HUES64 (cell line): ENCODE measurements around the gene HCRT.

Source experiments
- H3K27ac ChIP-seq: 2 replicates; pipeline ENCODE4 v1.7.0; 2013; ENCODE audit warnings: low read depth, low read length, inconsistent platforms
- H3K27me3 ChIP-seq: 2 replicates; pipeline ENCODE4 v1.6.1; 2013; ENCODE audit warnings: mild to moderate bottlenecking, low read length; ENCODE audit not compliant: insufficient read depth
- H3K36me3 ChIP-seq: 2 replicates; pipeline ENCODE4 v1.6.1; 2013; ENCODE audit warnings: mild to moderate bottlenecking, low read length; ENCODE audit not compliant: insufficient read depth
- H3K4me1 ChIP-seq: 2 replicates; pipeline ENCODE4 v1.6.1; 2013; ENCODE audit warnings: mild to moderate bottlenecking, low read length, moderate library complexity; ENCODE audit not compliant: insufficient read depth
- H3K4me3 ChIP-seq: 2 replicates; pipeline ENCODE4 v1.5.1; 2013; ENCODE audit warnings: mild to moderate bottlenecking, low read length, moderate library complexity
- H3K9ac ChIP-seq: 2 replicates; pipeline ENCODE4 v1.6.1; 2013; ENCODE audit warnings: mild to moderate bottlenecking, low read depth, low read length
- H3K9me3 ChIP-seq: 2 replicates; pipeline ENCODE4 v1.6.1; 2013; ENCODE audit warnings: low read depth, low read length; ENCODE audit not compliant: insufficient read depth
- WGBS: fragments of 150-250, 120-280 bp; methylation state at CpG from one replicate; pipeline ENCODE4 v1.1.7; 2013; ENCODE audit warnings: missing lambda C conversion rate; 5-methylcytosine and 5-hydroxymethylcytosine counted together

Gene HCRT

DNA sequence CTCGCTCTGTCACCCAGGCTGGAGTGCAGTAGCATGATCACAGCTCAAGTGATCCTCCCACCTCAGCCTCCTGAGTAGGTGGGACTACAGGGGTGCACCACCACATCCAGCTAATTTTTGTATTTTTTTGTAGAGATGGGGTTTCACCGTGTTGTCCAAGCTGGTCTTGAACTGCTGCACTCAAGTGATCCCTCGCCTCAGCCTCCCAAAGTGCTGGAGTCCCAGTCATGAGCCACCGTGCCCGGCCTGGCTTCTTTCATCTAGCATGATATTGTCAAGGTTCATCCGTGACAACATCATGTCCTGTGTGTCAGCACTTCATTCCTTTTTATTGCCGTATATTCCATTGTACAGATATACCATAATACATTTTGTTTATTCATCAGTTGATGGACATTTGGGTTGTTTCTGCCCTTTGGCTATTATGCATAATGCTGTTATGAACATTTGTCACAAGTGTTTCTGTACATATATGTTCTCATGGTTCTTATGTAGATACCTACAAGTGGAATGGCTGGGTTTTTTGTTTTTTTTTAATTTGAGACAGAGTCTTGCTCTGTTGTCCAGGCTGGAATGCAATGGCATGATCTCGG lies 12.4 kb upstream of the HCRT start:
- WGBS, result 95% methylated on average over 8 of the region's 8 CpGs
- H3K4me1 ChIP-seq, result no peaks in the 10 kb centered on the region
- H3K36me3 ChIP-seq, result peaks cover 23% of the 10 kb centered on the region
- H3K9ac ChIP-seq, result no peak overlapping the region
- H3K27me3 ChIP-seq, result no peaks in the 10 kb centered on the region
- no peak overlapping the region for H3K27ac ChIP-seq
- H3K4me3 ChIP-seq, result no peak overlapping the region
- no peaks in the 10 kb centered on the region for H3K9me3 ChIP-seq

DNA sequence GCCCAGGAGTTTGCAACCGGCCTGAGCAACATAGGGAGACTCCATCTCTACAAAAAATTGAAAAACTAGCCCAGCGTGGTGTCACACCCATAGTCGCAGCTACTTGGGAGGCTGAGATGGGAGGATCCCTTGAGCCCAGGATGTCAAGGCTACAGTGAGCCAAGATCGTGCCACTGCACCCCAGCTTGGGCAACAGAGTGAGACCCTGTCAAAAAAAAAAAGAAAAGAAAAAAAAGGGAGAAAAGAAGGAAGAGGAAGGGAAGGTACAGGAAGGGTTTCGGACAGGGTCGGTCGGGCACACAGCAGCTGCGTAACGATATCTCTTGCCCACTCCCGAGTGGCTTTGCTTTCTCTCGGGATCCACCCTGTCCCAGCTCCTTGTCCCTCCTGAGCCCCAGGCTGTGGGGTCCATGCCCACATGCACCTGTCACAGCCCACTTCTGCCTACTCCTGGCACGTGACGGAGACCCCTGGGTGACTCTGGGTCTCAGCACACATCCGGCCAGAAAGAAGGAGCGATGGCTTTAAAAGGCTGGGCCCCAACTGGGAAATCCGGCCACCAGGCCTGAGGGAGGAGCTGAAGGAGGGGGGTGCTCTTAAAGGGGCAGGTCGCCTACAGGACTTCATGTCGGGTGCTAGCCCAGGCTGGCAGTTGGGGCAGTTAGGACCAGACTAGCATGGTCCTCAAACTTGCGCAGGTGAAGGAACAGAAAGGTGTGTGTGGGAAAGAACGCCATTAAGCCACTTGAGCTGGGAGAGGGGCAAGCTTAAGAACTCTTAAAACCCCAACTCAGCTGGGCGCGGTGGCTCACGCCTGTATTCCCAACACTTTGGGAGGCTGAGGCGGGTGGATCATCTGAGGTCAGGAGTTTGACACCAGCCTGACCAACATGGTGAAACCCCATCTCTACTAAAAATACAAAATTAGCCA lies 9.0 kb upstream of the HCRT start, which contains the start of gene GHDC:
Gene GHDC (minus strand): TSS at position 526 of the 931 bp plus-strand sequence. CDS start 913 bp downstream, outside the sequence.
- Histone ChIP-seq H3K4me1 (no peaks in the 10 kb centered on the region), H3K36me3 (no peaks in the 10 kb centered on the region), H3K9me3 (no peaks in the 10 kb centered on the region), H3K27ac (no peak within 1 kb of the TSS), H3K27me3 (no peaks in the 10 kb centered on the region), H3K9ac (no peak within 1 kb of the TSS), H3K4me3 (peak within 1 kb of the TSS; percentile 52)
- 51% methylated on average over 24 of the region's 24 CpGs for WGBS

DNA sequence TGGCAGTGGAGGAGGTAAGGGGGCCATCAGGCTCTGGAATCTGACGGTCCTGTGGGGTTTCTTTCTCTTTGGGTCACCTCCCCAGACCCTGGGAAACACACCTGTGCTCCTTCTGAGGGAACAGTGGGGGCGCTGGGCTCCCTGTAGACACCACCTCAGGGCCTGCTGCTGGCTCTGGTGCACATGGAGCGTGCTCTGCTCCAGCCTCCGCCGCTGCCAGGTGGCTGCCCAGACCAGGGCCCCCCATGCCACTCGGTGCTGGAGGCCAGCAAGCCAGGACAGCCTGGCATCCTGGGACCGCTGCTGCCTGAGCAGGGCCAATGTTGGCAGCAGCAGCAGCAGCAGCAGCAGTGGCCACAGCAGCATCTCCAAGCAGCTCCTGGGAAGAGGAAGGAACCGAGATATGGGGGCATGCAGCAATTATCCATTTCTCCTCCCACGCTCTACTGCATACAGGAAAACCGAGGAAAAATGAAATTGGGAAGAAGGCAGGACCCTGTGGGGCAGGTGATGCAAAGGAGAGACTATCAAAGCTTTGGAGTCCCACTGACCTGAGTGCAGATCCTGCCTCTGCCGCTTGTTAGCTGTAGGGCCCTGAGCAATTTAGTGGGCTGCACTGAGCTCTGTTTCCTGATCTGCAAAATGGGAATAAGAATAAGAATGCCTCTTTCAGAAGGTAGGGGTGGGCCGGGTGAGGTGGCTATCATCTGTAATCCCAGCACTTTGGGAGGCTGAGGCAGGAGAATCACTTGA lies 8.1 kb upstream of the HCRT start:
- 90% methylated on average over 12 of the region's 12 CpGs for WGBS
- H3K36me3 ChIP-seq, result no peaks in the 10 kb centered on the region
- H3K9me3 ChIP-seq, result no peaks in the 10 kb centered on the region
- no peak overlapping the region for H3K9ac ChIP-seq
- no peak overlapping the region for H3K27ac ChIP-seq
- H3K4me1 ChIP-seq, result no peaks in the 10 kb centered on the region
- H3K27me3 ChIP-seq, result no peaks in the 10 kb centered on the region
- no peak overlapping the region for H3K4me3 ChIP-seq

DNA sequence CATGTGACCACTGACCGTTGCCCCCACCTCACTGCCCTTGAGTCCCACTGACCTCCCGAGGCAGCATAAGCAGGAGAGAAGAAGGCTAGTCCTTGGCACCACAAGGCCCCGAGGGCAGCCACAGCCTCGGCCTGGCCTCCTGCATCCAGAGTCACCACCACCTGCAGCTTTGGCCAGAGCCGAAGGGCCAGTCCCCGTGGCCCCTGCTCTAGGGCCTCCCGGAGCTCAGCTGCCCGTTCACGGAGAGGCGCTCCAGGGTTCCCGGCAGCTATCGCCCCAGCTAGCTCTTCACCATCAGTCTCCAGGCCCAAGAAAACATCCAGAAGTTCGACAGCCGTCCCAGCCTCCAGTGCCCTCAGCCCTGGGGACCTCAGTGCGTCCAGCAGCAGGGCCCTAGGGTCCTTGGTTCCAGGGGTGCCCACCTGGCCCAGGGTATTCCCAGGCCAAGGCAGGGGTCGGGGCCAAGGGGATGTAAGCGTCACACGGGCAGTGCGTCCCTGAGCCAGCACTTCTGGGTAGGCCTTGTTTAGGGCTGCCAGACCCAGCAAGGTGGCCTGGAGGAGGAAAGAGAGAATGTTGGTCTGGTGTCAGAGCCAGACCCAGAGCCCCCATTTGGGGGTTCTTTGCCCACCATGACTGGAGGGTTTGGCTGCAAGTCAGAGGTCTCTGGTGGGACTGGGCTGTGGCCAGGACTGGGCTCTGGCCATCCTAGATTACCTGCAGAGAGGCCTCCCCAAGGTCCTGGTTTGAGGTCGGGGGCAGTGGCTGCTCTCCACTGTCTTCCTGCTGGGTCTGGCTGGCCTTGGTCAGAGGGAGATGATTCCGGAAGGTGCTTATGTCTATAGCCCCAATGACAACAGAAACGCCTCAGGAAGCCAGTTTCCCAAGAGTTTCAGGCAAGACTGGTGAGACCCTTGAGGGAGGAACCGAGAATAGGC lies 7.2 kb upstream of the HCRT start:
- Histone ChIP-seq H3K9me3 (no peaks in the 10 kb centered on the region), H3K27me3 (no peaks in the 10 kb centered on the region), H3K27ac (no peak overlapping the region), H3K9ac (no peak overlapping the region), H3K4me1 (no peaks in the 10 kb centered on the region), H3K4me3 (no peak overlapping the region), H3K36me3 (no peaks in the 10 kb centered on the region)
- 94% methylated on average over 23 of the region's 23 CpGs for WGBS

DNA sequence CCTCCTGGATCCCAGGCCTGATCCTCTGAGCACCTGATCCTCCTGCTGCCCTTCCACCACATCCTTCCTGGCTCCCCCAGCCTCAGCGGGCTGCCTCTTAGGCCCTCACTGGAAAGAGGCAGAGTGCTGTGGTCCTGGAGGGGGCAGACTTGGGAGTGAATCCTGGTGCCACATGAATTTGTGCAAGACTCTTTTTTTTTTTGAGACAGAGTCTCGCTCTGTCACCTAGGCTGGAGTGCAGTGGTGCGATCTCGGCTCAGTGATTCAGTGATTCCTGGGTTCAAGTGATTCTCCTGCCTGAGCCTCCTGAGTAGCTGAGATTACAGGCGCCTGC lies 6.0 kb upstream of the HCRT start:
- WGBS, result 90% methylated on average over 5 of the region's 5 CpGs
- no peaks in the 10 kb centered on the region for H3K9me3 ChIP-seq
- no peaks in the 10 kb centered on the region for H3K27me3 ChIP-seq
- no peak overlapping the region for H3K27ac ChIP-seq
- H3K4me3 ChIP-seq, result no peak overlapping the region
- H3K9ac ChIP-seq, result no peak overlapping the region
- no peaks in the 10 kb centered on the region for H3K4me1 ChIP-seq
- no peaks in the 10 kb centered on the region for H3K36me3 ChIP-seq

DNA sequence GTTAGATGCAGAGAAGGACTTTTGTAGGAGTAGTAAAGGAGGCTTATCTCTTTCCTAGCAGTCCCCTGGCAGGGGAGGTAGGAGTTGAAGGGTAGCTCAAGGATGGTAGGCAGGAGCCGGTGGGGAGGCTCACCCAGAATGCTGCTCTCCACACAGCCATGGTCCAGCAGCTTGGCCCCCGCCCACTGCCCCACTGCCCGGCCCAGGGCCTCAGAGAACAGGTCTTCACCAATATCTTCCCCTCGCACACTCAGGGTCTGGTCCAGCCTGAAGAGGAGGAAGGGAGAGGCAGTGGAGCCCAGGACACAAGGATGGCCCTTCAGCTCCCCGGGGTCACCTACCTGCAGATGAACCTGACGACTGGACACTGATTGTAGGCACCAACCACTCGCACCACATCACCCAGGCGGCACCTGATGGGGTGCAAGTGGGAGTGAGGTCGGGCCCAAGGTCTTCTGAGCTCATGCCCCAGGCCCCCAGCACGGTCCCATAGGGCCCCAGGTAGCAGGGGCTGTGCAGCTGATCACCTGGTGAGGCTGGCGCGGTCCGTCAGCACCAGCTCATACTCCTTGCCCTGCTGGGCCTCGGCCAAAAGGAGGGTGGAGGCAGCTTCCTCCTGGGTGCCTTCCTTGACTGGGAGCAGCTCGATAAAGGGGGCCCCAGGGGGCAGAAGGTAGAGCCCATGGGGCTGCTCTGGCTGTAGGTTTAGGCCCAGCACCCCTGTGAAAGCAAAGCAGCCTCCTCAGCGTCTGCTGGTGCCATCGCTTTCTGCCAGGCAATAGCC lies 5.4 kb upstream of the HCRT start:
- Histone ChIP-seq H3K36me3 (no peaks in the 10 kb centered on the region), H3K27me3 (0 out of 2 replicates have a peak, but pooled peaks cover 3% of the 10 kb centered on the region), H3K9ac (no peak overlapping the region), H3K4me3 (no peak overlapping the region), H3K4me1 (no peaks in the 10 kb centered on the region), H3K27ac (no peak overlapping the region), H3K9me3 (no peaks in the 10 kb centered on the region)
- 92% methylated on average over 17 of the region's 17 CpGs for WGBS

DNA sequence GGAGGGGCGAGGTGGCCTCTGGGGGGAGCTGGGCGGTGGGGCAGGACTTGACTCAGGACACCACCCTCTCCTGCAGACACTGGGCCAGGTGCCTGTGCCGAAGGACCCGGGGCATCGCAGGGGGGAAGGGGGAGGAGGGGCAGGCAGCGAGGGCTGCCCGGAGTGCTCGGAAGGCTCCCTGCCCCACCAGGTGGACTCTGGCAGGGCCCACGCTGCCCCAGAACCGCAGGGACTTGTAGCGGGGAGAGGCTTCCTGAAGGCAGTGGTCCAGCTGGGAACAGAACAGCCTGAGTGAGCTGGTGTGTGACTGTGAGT lies 4.4 kb upstream of the HCRT start:
- no peaks in the 10 kb centered on the region for H3K36me3 ChIP-seq
- H3K4me1 ChIP-seq, result no peaks in the 10 kb centered on the region
- no peak overlapping the region for H3K9ac ChIP-seq
- 89% methylated on average over 11 of the region's 11 CpGs for WGBS
- no peaks in the 10 kb centered on the region for H3K9me3 ChIP-seq
- H3K27ac ChIP-seq, result no peak overlapping the region
- no peak overlapping the region for H3K4me3 ChIP-seq
- peaks cover 13% of the 10 kb centered on the region for H3K27me3 ChIP-seq

DNA sequence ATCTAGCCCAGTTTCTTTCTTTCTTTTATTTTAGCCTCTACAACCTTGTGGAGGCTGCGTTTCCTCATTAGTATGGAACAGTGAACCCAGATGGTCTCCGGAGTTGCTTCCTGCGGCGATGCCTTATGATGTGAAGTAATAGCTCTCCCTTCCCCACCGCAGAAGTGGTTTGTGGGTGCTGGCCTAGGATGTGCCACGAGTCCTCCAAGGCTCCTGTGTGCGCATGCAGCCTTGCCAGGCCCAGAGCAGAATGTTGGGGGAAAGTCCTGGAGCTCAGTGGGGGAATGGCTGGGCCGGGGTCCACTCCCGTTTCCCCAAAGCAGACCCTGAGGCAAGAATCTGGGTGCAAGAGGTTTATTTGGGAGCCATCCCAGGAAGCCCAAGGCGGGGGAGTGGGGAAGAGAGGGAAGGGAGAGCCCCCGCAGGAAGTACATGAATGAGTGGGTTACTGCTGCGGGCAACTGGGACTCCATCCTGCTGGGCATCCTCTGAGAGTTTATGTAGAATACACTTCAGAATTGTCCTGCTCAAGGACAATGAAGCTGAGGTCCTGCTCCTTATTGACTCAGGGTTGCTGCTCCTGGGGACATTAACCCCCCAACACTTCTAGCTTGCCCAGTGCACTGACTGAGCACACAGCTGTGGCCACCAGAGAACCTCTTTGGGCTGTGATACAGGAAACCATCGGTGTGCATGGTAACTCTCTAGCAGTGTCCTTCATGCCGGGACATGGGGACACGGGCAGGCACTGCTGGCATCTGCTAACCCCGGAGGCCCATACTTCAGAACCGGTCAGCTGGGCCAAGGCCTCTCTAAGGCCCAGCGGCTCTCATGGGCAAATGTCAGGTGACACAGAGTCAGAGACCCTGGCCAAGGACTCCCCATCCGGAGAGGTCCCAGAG lies 3.7 kb upstream of the HCRT start:
- H3K27ac ChIP-seq, result no peak overlapping the region
- H3K9ac ChIP-seq, result no peak overlapping the region
- no peaks in the 10 kb centered on the region for H3K36me3 ChIP-seq
- H3K9me3 ChIP-seq, result no peaks in the 10 kb centered on the region
- no peaks in the 10 kb centered on the region for H3K4me1 ChIP-seq
- H3K27me3 ChIP-seq, result peaks cover 18% of the 10 kb centered on the region
- no peak overlapping the region for H3K4me3 ChIP-seq
- WGBS, result 93% methylated on average over 19 of the region's 19 CpGs

DNA sequence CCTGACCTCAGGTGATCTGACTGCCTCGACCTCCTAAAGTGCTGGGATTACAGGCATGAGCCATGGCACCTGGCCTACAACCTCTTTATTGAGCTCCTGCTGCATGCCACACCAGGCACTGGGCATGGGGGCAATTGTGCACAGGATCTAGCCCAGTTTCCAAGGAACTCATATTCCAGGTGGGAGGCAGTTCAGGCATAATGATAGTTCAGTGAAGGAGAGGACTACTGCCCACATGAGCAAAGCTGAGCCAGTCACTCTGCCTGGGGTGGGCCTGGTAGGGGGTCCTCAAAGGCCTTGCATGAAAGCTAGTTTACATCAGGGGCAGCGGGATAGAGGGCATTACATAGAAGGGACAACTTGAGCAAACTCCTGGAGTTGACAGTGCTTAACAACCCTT lies 2.6 kb upstream of the HCRT start:
- Histone ChIP-seq H3K9ac (no peak overlapping the region), H3K4me1 (no peaks in the 10 kb centered on the region), H3K27ac (no peak overlapping the region), H3K27me3 (peaks cover 30% of the 10 kb centered on the region), H3K36me3 (no peaks in the 10 kb centered on the region), H3K4me3 (no peak overlapping the region), H3K9me3 (no peaks in the 10 kb centered on the region)
- WGBS, result 88% methylated on average over 2 of the region's 2 CpGs
